GM19043 (cell line): Measurements from ENCODE around the gene ACVRL1.
"Not testable (repeated sequence)": the region's sequence is repeated elsewhere in the genome, so short reads cannot be mapped to it uniquely, and the experiment has no call there.

Experiments
- ATAC-seq: cut with Tn5 transposase; IDR thresholded peaks from one replicate; pipeline ENCODE4 v1.9.1; 2021; ENCODE audit warnings: low read depth; ENCODE audit not compliant: unreplicated experiment

Gene ACVRL1

DNA sequence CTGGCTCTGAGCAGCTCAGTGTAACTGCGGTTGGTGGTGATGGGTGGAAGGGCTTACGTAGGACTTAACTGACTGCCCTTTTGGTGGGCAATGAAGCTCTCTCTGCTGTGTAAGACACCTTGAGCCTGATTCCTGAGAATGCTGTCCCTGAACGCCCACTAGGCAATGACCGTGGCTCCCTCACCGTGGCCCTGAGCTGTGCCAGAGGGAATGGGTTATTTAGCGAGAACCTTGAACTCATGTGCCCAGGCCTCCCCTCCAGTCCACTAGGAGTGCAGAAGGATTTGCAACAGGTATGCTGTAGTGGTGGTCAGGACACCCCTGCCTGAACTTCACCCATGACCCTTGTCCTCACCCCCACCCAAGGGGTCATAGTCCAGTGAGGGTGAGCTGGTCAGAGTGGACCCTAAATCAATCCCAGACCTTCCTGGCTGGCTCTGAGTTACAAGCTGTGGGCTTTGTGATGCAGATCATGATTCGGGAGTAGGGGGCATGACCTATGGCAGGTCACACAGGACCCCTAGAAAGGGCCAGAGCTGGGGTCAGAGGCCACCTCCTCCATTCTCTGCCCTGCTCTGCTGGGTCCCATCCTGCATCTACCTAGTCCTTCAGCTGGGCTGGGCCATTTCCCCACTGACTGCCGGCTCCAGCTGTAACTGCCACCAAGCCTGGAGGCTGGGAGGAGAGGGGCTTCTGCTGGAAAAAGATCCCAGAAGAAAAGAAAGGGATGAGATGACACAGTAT, 33.9 kb upstream of the ACVRL1 start:
- ATAC-seq, result no peak

DNA sequence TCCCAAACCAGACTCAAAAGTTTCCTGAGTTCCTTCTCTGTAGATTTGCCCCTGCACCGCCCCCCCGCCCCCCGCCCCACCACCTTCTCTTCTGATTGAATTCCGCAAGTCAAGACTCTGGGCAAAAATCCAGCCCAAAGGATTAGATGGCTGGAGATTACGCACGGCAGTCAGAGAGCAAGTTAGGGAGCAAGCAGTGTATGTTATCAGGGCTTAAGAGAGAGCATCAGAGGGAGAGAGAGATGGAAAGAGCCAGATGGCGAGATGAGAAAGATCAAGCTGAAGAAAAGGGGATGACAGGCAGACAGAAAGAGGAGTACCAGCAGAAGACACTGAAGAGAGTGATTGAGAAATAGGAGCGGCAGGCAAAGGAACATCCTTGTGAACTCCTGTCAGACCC, 33.3 kb upstream of the ACVRL1 start:
- ATAC-seq, result no peak

DNA sequence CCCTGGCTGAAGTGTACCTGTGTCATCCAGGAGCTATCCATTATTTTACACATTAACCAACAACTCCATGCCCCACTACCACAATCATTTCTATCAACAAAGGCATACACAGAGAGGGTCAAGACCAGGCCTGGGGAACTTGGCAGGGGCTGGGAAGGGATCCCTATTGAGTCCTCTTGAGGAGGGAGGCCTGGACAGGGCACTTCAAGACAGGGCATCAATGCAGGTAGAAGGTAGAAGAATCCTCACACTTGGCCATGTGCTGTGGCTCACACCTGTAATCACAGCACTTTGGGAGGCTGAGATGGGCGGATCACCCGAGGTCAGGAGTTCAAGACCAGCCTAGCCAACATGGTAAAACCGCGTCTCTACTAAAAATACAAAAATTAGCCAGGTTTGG, 32.8 kb upstream of the ACVRL1 start:
- ATAC-seq, result no peak

DNA sequence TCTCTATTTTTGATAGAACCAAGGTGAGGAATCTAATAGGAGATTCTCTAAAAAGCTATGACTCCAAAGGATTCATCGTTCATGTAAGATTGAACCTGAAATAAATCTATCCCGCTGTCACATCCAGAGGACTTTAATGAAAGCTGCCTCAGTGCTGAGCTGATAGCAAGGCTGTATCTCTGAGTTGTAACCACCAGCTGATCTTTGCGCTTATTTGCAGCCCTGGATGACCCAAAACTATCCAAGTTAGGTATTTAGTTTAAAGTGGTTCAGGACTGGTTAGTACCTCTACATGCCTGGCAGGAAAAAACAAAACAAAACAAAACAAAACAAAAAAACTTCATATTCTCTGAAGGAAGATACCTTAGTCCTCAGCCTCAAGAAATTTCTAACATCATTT, 28.2 kb upstream of the ACVRL1 start:
- ATAC-seq, result no peak

DNA sequence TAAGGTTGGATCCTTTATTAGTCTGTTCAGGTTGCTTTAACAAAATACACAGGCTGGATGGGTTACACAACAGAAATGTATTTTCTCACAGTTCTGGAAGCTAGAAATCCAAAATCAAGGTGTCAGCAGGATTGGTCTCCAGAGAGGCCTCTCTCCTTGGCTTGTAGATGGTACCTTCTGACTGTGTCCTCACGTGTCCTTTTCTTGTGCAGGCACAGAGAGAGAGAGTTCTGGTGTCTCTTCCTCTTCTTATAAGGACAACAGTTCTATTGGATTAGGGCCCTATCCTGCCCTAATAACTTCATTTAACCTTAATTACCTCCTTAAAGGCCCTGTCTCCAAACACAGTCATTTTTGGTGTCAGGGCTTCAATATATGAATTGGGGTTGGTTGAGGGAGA, 24.0 kb upstream of the ACVRL1 start:
- ATAC-seq, result no peak

DNA sequence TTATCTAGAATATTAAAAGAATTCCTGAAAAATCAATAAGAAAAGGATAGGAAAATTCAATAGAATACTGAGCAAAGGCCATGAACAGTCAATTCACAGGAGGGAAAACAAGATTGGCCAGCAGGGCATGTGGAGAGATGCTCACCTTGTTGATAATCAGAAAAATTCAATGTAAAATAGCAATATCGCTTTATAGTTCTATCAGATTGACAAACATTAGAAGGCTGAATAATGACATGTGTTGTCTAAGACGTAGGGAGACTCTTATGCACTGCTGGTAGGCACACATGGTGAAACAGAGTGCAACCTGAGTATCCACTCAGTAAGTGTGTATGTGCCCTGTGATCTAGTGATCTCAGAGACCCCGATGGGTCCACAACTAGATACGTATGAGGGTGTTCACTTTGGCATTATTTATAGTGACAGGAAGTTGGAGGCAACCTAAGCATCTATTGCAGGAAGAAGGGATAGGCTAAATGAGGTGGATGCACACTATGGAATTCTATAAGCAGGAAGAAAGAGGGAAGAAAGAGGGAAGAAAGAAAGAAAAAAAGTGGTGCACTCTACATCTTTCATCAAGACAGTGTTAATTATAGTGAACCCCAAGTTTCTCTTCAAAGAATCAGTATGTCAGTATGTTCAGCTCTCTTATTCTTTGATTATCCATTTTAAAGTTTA, 23.2 kb upstream of the ACVRL1 start:
- no peak for ATAC-seq

DNA sequence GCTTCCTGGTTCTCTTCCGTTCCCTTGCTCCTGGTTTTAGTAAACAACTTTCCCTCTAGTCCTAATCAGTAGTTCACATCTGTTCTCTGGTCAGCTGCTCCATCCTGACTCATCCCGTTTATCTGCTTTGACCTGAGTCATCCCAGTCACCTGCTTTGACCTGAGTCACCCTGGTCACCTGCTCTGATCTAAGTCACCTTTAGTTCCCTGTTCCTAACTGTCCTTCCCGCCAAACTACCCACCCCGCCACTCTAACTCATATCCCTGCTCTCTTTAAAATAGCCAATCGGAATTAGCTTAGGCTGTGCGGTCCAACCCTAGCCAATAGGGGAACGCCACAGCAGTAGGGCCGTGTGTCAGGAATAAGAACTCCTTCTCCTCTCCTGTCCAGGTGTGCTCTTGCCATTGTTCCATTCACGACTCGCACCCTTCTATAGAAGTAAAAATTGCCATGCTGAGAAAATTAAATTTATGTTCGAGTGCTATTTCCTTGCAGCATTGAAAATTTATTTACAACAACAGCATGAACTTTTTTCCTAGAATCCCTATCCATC, 22.6 kb upstream of the ACVRL1 start:
- no peak for ATAC-seq

DNA sequence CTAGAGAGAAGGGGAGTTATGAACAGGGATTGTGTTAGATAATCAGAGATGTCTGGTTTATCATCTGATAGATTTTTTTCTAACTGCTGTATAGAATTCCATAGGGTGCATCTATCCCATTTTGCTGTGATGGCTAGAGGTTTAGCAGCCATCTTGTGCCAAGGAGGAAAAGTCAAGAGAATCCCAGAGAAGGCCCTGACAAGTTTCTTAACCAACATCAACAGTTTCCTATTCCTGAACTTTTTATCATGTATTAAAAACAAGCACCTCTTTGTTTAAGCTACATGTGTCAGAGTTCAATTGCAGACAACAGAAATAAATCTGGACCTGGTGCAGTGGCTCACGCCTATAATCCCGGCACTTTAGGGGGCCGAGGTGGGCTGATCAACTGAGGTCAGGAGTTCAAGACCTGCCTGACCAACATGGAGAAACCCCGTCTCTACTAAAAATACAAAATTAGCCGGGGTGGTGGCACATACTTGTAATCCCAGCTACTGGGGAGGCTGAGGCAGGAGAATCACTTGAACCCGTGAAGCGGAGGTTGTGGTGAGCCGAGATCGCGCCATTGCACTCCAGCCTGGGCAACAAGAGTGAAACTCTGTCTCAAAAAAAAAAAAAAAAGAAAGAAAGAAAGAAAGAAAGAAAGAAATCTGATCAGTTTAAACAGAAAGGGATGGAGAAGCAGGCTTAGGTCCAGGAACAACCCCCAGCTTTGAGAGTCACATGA, 21.8 kb upstream of the ACVRL1 start:
- ATAC-seq, result not testable (repeated sequence)

DNA sequence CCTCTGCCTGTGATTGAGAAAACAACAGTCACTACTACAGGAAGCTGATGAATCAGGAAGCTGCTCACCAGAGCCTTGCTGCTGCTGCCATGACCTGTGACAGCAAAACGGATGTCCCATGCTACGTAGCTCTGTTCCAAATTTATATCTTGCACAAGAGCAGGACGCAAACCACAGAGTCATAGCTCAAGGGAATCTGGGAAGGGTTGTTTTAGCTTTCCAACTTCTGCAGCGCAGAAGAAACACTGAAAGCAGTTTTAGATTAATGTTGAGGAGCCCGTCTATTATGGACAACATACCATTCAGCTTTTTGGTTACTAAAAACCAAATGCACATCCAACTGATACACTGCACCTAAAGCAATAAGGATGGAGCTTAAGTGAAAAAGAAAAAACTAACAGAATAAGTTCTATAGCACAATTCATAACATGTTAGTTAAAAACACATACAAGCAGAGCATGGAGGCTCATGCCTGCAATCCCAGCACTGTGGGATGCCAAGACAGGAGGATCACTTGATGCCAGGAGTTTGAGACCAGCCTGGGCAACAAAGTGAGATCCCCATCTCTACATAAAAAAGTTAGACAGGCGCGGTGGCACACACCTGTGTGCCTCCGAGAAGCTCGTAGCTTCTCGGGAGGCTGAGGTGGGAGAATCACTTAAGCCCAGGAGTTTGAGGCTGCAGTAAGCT, 21.1 kb upstream of the ACVRL1 start:
- no peak for ATAC-seq

DNA sequence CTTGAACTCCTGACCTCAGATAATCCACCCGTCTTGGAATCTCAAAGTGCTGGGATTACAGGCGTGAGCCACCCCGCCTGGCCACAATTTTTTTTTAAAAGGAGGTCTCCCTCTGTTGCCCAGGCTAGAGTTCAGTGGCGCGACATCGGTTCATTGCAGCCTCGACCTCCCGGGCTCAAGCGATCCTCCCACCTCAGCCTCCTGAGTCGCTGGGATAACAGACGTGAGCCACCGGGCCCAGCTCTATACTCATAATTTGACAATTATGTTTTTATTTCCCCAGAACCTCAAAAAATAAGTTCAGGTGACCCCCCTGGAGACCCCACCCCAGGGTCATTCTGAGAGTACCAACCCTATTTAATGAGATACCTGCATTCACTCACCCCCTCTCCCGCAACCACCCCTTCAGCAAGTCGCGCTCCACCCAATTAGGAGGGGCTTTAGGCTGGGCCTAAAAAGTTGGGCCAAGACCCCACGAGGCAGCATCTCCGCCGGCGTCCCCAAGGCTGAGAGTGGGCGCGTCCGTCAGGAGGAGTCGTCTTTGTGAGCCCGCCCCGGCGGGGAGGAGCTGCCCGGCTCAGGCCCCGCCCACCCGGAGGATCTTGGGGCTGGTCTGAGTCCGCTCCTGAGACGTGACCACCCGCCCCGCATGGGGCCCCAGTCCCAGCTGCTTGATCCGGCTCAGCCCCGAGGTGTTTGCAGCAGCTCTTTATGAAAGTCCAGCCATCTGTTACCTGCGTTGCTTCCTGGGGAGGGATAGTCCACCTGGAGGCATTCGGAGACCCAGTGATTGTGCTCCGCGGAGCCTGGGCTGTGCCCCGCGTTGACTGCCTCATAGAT, 19.6 kb upstream of the ACVRL1 start, which contains the start of gene ANKRD33:
TSS of gene ANKRD33 (plus strand) at position 628 of the 840 bp plus-strand sequence. CDS start at position 712, 84 bp downstream.
- no peak for ATAC-seq

DNA sequence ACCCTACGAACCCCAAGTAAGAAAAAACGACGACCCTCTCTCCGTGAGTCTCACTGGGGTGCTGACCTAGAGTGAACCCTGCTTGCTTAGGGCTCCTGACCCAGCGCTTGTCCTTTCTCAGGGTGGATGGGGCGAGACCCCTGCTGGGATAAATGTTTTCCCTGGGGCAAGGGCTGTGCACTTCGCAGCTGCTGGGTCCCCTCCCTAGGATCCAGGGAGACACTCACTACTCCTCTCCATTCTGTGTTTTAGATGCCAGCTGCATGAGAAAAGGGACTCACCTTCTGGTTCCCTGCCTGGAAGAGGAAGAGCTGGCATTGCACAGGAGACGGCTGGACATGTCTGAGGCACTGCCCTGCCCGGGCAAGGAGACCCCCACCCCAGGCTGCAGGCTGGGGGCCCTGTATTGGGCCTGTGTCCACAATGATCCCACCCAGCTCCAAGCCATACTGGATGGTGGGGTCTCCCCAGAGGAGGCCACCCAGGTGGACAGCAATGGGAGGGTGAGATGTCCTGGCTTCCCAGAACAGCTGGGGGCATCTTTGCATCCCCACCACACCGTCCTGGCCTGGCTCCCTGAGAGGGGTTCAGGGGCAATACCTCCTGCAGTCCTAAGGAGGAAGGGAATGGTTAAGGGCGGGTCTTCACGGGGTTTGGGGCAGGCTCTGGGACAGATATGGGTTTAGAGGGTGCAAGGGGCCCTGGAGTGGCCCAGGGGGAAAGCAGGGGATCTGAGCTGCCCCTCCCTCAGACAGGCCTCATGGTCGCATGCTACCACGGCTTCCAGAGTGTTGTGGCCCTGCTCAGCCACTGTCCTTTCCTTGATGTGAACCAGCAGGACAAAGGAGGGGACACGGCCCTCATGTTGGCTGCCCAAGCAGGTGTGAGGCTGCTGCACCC, 18.7 kb upstream of the ACVRL1 start:
- no peak for ATAC-seq

DNA sequence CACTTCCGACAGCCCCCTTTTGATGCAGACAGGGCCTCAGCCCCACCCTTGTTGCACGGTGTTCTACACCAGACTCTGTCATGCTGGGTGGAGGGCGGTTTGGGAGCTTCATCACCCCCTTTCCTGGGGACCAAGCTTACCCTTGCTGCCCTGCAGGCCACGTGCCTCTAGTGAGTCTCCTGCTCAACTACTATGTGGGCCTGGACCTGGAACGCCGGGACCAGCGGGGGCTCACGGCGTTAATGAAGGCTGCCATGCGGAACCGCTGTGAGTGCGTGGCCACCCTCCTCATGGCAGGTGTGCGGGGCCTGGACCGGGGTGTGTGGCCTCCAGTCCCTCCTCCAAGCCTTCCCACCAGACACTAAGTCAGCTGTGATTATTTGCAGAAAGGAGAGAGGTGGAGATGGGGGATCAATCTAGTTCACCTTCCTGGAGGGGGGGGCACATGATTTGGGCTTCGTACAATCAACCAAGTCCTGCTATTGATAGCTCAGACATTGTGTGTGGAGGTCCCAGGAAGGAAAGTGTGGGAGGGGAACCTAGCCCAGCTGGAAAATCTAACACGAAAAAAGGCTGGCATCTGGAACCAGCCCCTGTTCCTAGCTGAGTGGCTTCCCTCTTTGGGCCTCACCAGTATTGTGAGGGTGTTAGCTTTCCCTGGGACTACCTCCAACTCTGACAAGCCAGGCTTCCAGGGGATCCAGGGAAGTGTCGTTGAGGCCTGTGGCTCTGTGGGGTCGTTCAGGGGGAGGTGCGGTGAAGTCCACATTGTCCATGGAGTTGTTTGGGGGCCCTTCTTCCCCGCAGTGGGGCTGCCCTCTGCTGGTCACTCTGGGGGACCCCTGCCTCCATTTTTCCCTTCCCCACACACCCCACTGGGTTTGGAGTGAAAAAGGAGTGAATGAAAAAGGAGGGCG, 17.8 kb upstream of the ACVRL1 start:
- no peak for ATAC-seq

DNA sequence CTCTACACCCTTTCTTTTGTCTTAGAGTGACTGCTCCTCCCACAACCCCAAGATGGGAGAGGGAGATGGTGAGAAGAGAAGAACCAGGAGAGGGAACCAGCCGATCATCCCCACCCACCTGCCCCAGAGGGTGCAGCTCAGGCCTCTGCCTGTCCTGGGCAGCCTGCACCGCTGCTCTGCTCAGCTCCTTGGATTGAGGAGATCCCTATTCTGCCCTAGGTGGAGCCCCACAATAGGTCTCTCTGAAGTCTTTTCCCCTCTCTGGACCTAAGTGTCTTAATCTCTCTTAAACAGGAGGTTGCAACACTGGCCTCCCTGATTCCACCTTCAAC, 17.2 kb upstream of the ACVRL1 start:
- no peak for ATAC-seq

DNA sequence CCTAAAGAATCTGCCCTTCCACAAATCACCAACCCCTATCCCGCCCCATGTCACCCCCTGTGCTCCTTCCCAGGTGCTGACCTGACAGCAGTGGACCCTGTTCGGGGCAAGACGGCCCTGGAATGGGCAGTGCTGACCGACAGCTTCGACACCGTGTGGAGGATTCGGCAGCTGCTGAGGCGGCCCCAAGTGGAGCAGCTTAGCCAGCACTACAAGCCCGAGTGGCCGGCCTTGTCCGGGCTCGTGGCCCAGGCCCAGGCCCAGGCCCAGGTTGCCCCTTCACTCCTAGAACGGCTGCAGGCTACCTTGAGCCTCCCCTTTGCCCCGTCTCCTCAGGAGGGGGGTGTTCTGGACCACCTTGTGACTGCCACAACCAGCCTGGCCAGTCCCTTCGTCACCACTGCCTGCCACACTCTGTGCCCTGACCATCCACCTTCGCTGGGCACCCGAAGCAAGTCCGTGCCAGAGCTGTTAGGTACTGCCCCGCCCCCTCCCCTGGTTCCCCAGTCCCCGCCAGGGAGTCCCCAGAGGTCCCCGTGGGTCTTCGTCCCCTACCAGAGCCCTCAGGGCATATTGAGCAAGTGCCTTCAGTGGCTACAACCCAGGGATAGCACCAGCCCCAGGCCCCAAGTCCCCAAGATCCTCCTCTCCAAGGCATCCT, 16.7 kb upstream of the ACVRL1 start:
- ATAC-seq, result no peak

DNA sequence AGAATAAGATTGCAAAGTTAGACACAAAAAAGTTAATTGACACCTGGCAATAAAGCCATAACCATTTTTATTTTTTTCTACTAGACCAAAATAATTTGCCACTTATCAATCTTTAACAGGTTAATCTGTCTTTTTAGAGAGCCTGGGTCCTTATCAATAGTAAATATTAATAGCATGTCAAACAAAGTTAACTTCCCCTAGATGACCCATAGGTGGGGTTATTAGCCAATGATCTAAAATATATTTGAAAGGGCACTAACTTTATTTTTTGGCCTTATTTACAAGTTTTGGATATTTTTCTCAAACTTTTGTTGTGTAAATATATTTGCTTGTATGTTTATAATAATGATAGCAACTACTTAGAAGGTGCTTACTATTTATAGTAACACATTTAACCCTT, 15.5 kb upstream of the ACVRL1 start:
- no peak for ATAC-seq

DNA sequence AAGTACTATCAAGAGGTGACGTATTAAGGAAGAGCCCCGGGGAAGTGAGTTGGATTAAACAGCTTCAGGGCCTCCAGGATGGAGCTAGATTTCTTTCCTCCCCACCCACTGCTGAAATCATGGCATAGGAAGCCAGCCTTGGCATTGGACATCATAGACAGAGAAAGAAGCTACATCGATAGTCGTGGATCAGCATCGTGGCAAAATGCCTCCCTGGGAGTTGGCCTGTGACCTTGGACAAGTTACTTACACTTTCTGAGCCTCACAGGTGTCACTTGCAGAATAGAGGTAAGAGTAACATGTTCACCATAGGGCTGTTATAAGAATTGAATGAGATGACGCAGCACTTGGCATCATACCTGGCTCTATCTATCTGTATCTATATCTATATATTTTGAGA, 13.5 kb upstream of the ACVRL1 start:
- ATAC-seq, result no peak

DNA sequence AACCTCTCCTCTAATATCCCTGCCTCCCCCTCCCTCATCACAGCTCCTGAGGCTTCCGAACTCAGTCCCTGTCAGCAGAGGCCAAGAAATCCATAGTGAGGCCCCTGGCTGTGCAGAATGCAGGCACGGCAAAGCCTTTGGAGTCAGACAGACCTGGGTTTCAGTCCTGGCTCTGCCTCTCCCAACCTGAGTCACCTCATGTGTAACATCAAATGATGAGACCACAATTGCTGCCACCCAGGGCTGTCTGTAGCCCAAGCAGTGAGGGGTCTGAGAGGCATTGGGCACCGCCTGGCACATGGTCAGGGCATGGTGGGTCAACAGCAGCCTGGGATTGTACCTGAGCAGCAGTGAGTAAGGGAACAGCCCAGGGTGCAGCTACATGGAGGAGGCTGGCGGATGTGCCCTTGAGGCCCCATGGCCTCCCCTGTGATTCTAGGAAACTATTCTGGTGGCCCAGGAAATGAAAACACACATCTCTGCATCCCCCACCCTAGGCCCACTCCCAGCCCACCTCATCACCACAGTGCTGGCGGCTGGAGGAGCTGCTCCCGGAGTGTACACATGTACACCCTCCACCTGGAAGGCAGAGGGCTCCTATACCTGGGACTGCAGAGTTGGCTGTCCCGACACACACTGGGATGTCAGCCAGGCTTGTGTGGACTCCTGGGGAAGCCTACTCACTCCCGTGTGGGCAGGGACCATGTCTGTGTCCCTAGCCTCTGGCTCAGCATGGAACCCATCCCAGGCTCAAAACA, 11.7 kb upstream of the ACVRL1 start:
- no peak for ATAC-seq
